GM21381 (cell line): ENCODE measurements around the gene ELP4.

Experiments used
- ATAC-seq: cut with Tn5 transposase; IDR thresholded peaks from one replicate; pipeline ENCODE4 v1.9.1; 2021; ENCODE audit warnings: mild to moderate bottlenecking, moderate library complexity; ENCODE audit not compliant: unreplicated experiment

The ELP4 gene

GRCh38 chr11:31819621-31820437 is 310.3 kb downstream of the ELP4 start:
- ATAC-seq: no peak

GRCh38 chr11:31820438-31820818 is 310.9 kb downstream of the ELP4 start:
- no peak for ATAC-seq

- ATAC-seq: no peak
These were observed 311.7 kb downstream of the ELP4 start for GRCh38 chr11:31821235-31821764.

GRCh38 chr11:31821766-31822165 is 312.2 kb downstream of the ELP4 start:
- ATAC-seq: no peak

GRCh38 chr11:31822175-31822926 is 312.8 kb downstream of the ELP4 start:
- no peak for ATAC-seq

GRCh38 chr11:31822927-31823643 is 313.5 kb downstream of the ELP4 start:
- ATAC-seq: no peak

- no peak for ATAC-seq
These were observed 314.2 kb downstream of the ELP4 start for GRCh38 chr11:31823644-31824331.

GRCh38 chr11:31824332-31824878 is 314.8 kb downstream of the ELP4 start:
- ATAC-seq: no peak

- ATAC-seq: no peak
These were observed 315.6 kb downstream of the ELP4 start for GRCh38 chr11:31824879-31825837.

- ATAC-seq: no peak
These were observed 316.4 kb downstream of the ELP4 start for GRCh38 chr11:31825838-31826484.

GRCh38 chr11:31826536-31827438 is 317.2 kb downstream of the ELP4 start:
- ATAC-seq: no peak

- ATAC-seq: no peak
These were observed 318.1 kb downstream of the ELP4 start for GRCh38 chr11:31827455-31828206.

GRCh38 chr11:31828217-31828616 is 318.6 kb downstream of the ELP4 start:
- ATAC-seq: no peak

- no peak for ATAC-seq
These were observed 320.8 kb downstream of the ELP4 start for GRCh38 chr11:31830406-31830805.

- ATAC-seq: no peak
These were observed 324.7 kb downstream of the ELP4 start for GRCh38 chr11:31834237-31834636.
